ENCODE measurements around the gene SNX13. TPM values are rescaled to one million over a fixed set of nuclear protein-coding genes. Genes with fewer than 3 reads are reported as not detected.

The SNX13 gene
- total RNA-seq, 1 experiment from 2014 or later = 29.0 TPM

GRCh38 chr7:17907014-17907413 is 33.3 kb downstream of the SNX13 start:
- no peak overlapping the region for H2BK12ac ChIP-seq (ENCODE audit: insufficient read length, low read depth, low read length)
- H4K5ac ChIP-seq (ENCODE audit: insufficient read length, low read depth, low read length) = no peak overlapping the region
- H3T11ph ChIP-seq (ENCODE audit: low read length) = no peak overlapping the region
- H3K27ac ChIP-seq (ENCODE audit: insufficient read length, low read depth, low read length) = no peak overlapping the region
- no peak overlapping the region for H2BK5ac ChIP-seq (ENCODE audit: insufficient read length, low read length)
- H3K23me2 ChIP-seq (ENCODE audit: insufficient read length, low read depth, low read length, poor library complexity, severe bottlenecking) = no peaks in the 10 kb centered on the region
- H3K9me3 ChIP-seq (ENCODE audit: control insufficient read depth, low read depth, low read length) = no peaks in the 10 kb centered on the region
- no peak overlapping the region for H3K18ac ChIP-seq (ENCODE audit: insufficient read length, low read depth, low read length)
- H3K27ac Mint-ChIP-seq = no peak overlapping the region
- peaks cover 2% of the 10 kb centered on the region; the same call in 1 of the 2 replicates for H3K79me2 ChIP-seq (ENCODE audit: insufficient read depth, low read length)
- H3K79me1 ChIP-seq (ENCODE audit: insufficient read depth, low read depth, low read length, poor library complexity, severe bottlenecking) = peaks cover 6% of the 10 kb centered on the region
- H2BK20ac ChIP-seq (ENCODE audit: low read depth, low read length, poor library complexity, severe bottlenecking) = no peak overlapping the region
- H3K4me1 ChIP-seq (ENCODE audit: insufficient read depth, low read length) = peaks cover 6% of the 10 kb centered on the region; the same call in 1 of the 2 replicates
- no peak overlapping the region for H2BK120ac ChIP-seq (ENCODE audit: low read depth, low read length, poor library complexity, severe bottlenecking)
- H3K4me2 ChIP-seq (ENCODE audit: insufficient read depth, insufficient read length, low read length) = no peak overlapping the region
- no peak for TF ChIP-seq CTCF (conservative IDR thresholded peaks at IDR 0.05)
- no peak overlapping the region for H3K4me3 Mint-ChIP-seq
- peaks cover 27 to 28% of the 10 kb centered on the region in 2 experiments for H3K4me1 Mint-ChIP-seq
- H3K27me3 ChIP-seq (ENCODE audit: insufficient read depth, low read length) = no peaks in the 10 kb centered on the region
- H3K23ac ChIP-seq (ENCODE audit: insufficient read length, low read depth, low read length) = no peak overlapping the region
- H3K4ac ChIP-seq (ENCODE audit: low read depth, low read length) = no peak overlapping the region
- H3K27me3 Mint-ChIP-seq (ENCODE audit: low read depth) = no peaks in the 10 kb centered on the region
- peaks cover 3 to 4% (median 3%) of the 10 kb centered on the region in 3 experiments; a peak in 3 of 7 replicates for H3K36me3 Mint-ChIP-seq (ENCODE audit: insufficient read depth in 1 of 3, low read depth in 3 of 3)
- no peak overlapping the region for H4K91ac ChIP-seq (ENCODE audit: insufficient read length, low read depth, low read length)
- H2BK15ac ChIP-seq (ENCODE audit: low read depth, low read length) = no peak overlapping the region
- H4K20me1 ChIP-seq (ENCODE audit: control insufficient read depth, insufficient read depth, insufficient read length) = no peaks in the 10 kb centered on the region
- H3K14ac ChIP-seq (ENCODE audit: insufficient read depth, low read length) = no peak overlapping the region
- WGBS (ENCODE audit: extremely low coverage, insufficient read length, low lambda C conversion rate) = no CpG with 5 or more reads among the region's 1 CpG
- H3K9ac ChIP-seq (ENCODE audit: extremely low read depth, insufficient read length, low read length) = no peak overlapping the region
- H4K8ac ChIP-seq (replicated peaks; ENCODE audit: insufficient read length, low read depth, low read length) = no peak overlapping the region
- no peak for DNase-seq
- no peak overlapping the region for H2AK5ac ChIP-seq (ENCODE audit: insufficient read length, low read length)
- H2AFZ ChIP-seq (ENCODE audit: low read length) = no peak overlapping the region
- no peaks in the 10 kb centered on the region for H3K9me3 Mint-ChIP-seq
- H3K56ac ChIP-seq (ENCODE audit: insufficient read length, low read depth, low read length) = no peak overlapping the region
